ENCODE results near the gene KCNQ2. TPM values are rescaled to one million over a fixed set of nuclear protein-coding genes. Genes with fewer than 3 reads are reported as not detected.

KCNQ2 gene
- 79.3 TPM for polyA plus RNA-seq (2013, experiment 1 of 2)
- 73.4 TPM for polyA plus RNA-seq (2013, experiment 2 of 2)

- peaks cover 0 to 35% (median 17%) of the 10 kb centered on the region in 3 experiments for H3K27me3 ChIP-seq (ENCODE audit: control insufficient read depth in 3 of 3, insufficient read depth in 3 of 3, low read depth in 1 of 3, low read length in 3 of 3)
- peaks cover 0 to 21% of the 10 kb centered on the region in 2 donors for H3K36me3 ChIP-seq (replicated peaks in 1 of 2; ENCODE audit: control insufficient read depth in 2 of 2, insufficient read depth in 2 of 2, low read length in 2 of 2)
- no CpG with 5 or more reads among the region's 111 CpGs for WGBS, 2 donors (ENCODE audit: extremely low coverage in 2 of 2, insufficient read length in 2 of 2, insufficient replicate concordance in 1 of 2)
These were observed at the start of gene KCNQ2 for GRCh38 chr20:63471981-63472831. KCNQ2 (minus strand) TSS chr20:63472655; CDS start chr20:63472463, 192 bp downstream.

GRCh38 chr20:63521602-63522001 lies 49.1 kb upstream of the KCNQ2 start:
- Histone ChIP-seq H3K18ac (ENCODE audit: low read length) (peak overlapping the region; percentile 99), H3K4me3 (ENCODE audit: low read length in 2 of 2) (peak overlapping the region; percentile 92 to 99), H2AK5ac (ENCODE audit: low read depth, low read length) (peak overlapping the region; percentile 97), H2BK12ac (ENCODE audit: low read length) (no peak overlapping the region), H2BK5ac (ENCODE audit: low read length) (peak overlapping the region; percentile 71), H3K79me1 (ENCODE audit: low read depth, low read length) (peaks cover 22% of the 10 kb centered on the region), H4K8ac (ENCODE audit: low read depth, low read length) (peak overlapping the region; percentile 43), H3K9ac (ENCODE audit: low read depth, low read length, poor library complexity) (peak overlapping the region; percentile 98), H3K9me3 (replicated peaks in 1 of 2; ENCODE audit: control insufficient read depth in 2 of 2, insufficient read depth in 1 of 2, low read depth in 1 of 2, low read length in 2 of 2) (peaks cover 12 to 20% of the 10 kb centered on the region in 2 donors), H4K91ac (ENCODE audit: low read depth, low read length, poor library complexity) (peak overlapping the region; percentile 99), H2BK120ac (ENCODE audit: low read depth, low read length) (no peak overlapping the region), H3K4me1 (ENCODE audit: control insufficient read depth in 2 of 2, insufficient read depth in 1 of 2, low read depth in 1 of 2, low read length in 2 of 2) (peaks cover 13 to 15% of the 10 kb centered on the region in 2 donors), H3K4ac (ENCODE audit: low read length) (no peak overlapping the region), H3K23ac (ENCODE audit: low read depth, low read length, poor library complexity) (peak overlapping the region; percentile 37), H2AFZ (ENCODE audit: low read length) (no peak overlapping the region), H3K14ac (ENCODE audit: low read length) (peak overlapping the region; percentile 90), H3K4me2 (ENCODE audit: insufficient read depth, low read length, poor library complexity, severe bottlenecking) (peak overlapping the region; percentile 96), H3K27ac (replicated peaks; ENCODE audit: low read length) (no peak overlapping the region), H3K36me3 (replicated peaks in 1 of 2; ENCODE audit: control insufficient read depth in 2 of 2, insufficient read depth in 2 of 2, low read length in 2 of 2) (peaks cover 19 to 50% of the 10 kb centered on the region in 2 donors), H3K27me3 (ENCODE audit: control insufficient read depth in 3 of 3, insufficient read depth in 3 of 3, low read depth in 1 of 3, low read length in 3 of 3) (peaks cover 0 to 3% (median 0%) of the 10 kb centered on the region in 3 experiments), H2BK15ac (ENCODE audit: low read length) (no peak overlapping the region)
- no peak for DNase-seq (ENCODE audit: low spot score)
- WGBS, 2 donors (ENCODE audit: extremely low coverage in 2 of 2, insufficient read length in 2 of 2, insufficient replicate concordance in 1 of 2) = no CpG with 5 or more reads among the region's 23 CpGs

More at GRCh38 chr20:63471981-63472831, at the start of gene KCNQ2:
- Histone ChIP-seq H2AK5ac (ENCODE audit: low read depth, low read length) (peak within 1 kb of the TSS; percentile 52), H3K18ac (ENCODE audit: low read length) (peak within 1 kb of the TSS; percentile 93), H2BK15ac (ENCODE audit: low read length) (peak within 1 kb of the TSS; percentile 96), H3K27ac (replicated peaks; ENCODE audit: low read length) (no peak within 1 kb of the TSS), H2BK5ac (ENCODE audit: low read length) (peak within 1 kb of the TSS; percentile 75), H2BK120ac (ENCODE audit: low read depth, low read length) (peak within 1 kb of the TSS; percentile 67), H3K4ac (ENCODE audit: low read length) (peak within 1 kb of the TSS; percentile 23), H3K79me1 (ENCODE audit: low read depth, low read length) (peaks cover 10% of the 10 kb centered on the region), H2BK12ac (ENCODE audit: low read length) (no peak within 1 kb of the TSS), H3K9ac (ENCODE audit: low read depth, low read length, poor library complexity) (peak within 1 kb of the TSS; percentile 95), H3K4me3 (ENCODE audit: low read length in 2 of 2) (peak within 1 kb of the TSS; percentile 90 to 94), H4K91ac (ENCODE audit: low read depth, low read length, poor library complexity) (no peak within 1 kb of the TSS), H4K8ac (ENCODE audit: low read depth, low read length) (no peak within 1 kb of the TSS), H3K9me3 (replicated peaks in 1 of 2; ENCODE audit: control insufficient read depth in 2 of 2, insufficient read depth in 1 of 2, low read depth in 1 of 2, low read length in 2 of 2) (peaks cover 0 to 2% of the 10 kb centered on the region in 2 donors), H3K14ac (ENCODE audit: low read length) (peak within 1 kb of the TSS; percentile 75), H3K4me2 (ENCODE audit: insufficient read depth, low read length, poor library complexity, severe bottlenecking) (peak within 1 kb of the TSS; percentile 87), H2AFZ (ENCODE audit: low read length) (peak within 1 kb of the TSS; percentile 71), H3K4me1 (ENCODE audit: control insufficient read depth in 2 of 2, insufficient read depth in 1 of 2, low read depth in 1 of 2, low read length in 2 of 2) (peaks cover 12 to 30% of the 10 kb centered on the region in 2 donors), H3K23ac (ENCODE audit: low read depth, low read length, poor library complexity) (peak within 1 kb of the TSS; percentile 85)
- no peak for DNase-seq (ENCODE audit: low spot score)

GRCh38 chr20:63520934-63521601 lies 48.6 kb upstream of the KCNQ2 start:
- Histone ChIP-seq H3K36me3 (replicated peaks in 1 of 2; ENCODE audit: control insufficient read depth in 2 of 2, insufficient read depth in 2 of 2, low read length in 2 of 2) (peaks cover 19 to 50% of the 10 kb centered on the region in 2 donors), H2AK5ac (ENCODE audit: low read depth, low read length) (peak overlapping the region; percentile 97), H3K4me2 (ENCODE audit: insufficient read depth, low read length, poor library complexity, severe bottlenecking) (peak overlapping the region; percentile 96), H3K27me3 (ENCODE audit: control insufficient read depth in 3 of 3, insufficient read depth in 3 of 3, low read depth in 1 of 3, low read length in 3 of 3) (peaks cover 0 to 3% (median 0%) of the 10 kb centered on the region in 3 experiments), H2BK120ac (ENCODE audit: low read depth, low read length) (no peak overlapping the region), H3K79me1 (ENCODE audit: low read depth, low read length) (peaks cover 22% of the 10 kb centered on the region), H3K9ac (ENCODE audit: low read depth, low read length, poor library complexity) (peak overlapping the region; percentile 98), H2BK12ac (ENCODE audit: low read length) (peak overlapping the region; percentile 58), H3K27ac (replicated peaks; ENCODE audit: low read length) (peak overlapping the region; percentile 67), H3K4me1 (ENCODE audit: control insufficient read depth in 2 of 2, insufficient read depth in 1 of 2, low read depth in 1 of 2, low read length in 2 of 2) (peaks cover 13 to 15% of the 10 kb centered on the region in 2 donors), H2BK15ac (ENCODE audit: low read length) (peak overlapping the region; percentile 67), H4K91ac (ENCODE audit: low read depth, low read length, poor library complexity) (peak overlapping the region; percentile 99), H3K4me3 (ENCODE audit: low read length in 2 of 2) (peak overlapping the region; percentile 92 to 99), H4K8ac (ENCODE audit: low read depth, low read length) (peak overlapping the region; percentile 43), H3K23ac (ENCODE audit: low read depth, low read length, poor library complexity) (peak overlapping the region; percentile 98), H3K4ac (ENCODE audit: low read length) (peak overlapping the region; percentile 84), H3K14ac (ENCODE audit: low read length) (peak overlapping the region; percentile 90), H2BK5ac (ENCODE audit: low read length) (no peak overlapping the region), H3K18ac (ENCODE audit: low read length) (peak overlapping the region; percentile 99), H2AFZ (ENCODE audit: low read length) (peak overlapping the region; percentile 91), H3K9me3 (replicated peaks in 1 of 2; ENCODE audit: control insufficient read depth in 2 of 2, insufficient read depth in 1 of 2, low read depth in 1 of 2, low read length in 2 of 2) (peaks cover 12 to 20% of the 10 kb centered on the region in 2 donors)
- peak; percentile 70 for DNase-seq (ENCODE audit: low spot score)
- no CpG with 5 or more reads among the region's 68 CpGs for WGBS, 2 donors (ENCODE audit: extremely low coverage in 2 of 2, insufficient read length in 2 of 2, insufficient replicate concordance in 1 of 2)

Data from neuronal stem cell (in vitro differentiated cells).